Left renal pelvis (tissue), 4 donors: Measurements from ENCODE around the gene SOCS2. TPM values are rescaled to one million over a fixed set of nuclear protein-coding genes. Genes with fewer than 3 reads are reported as not detected.
"Not testable (repeated sequence)": the region's sequence is repeated elsewhere in the genome, so short reads cannot be mapped to it uniquely, and the experiment has no call there.

Experiments
- DNase-seq, 4 donors: peaks; one replicate each; pipeline ENCODE4 v3.0.0-alpha.2; 2013; ENCODE audit warnings: low read depth in 4 of 4, low spot score in 3 of 4
- polyA plus RNA-seq, 4 donors: library from polyadenylated mRNA; unstranded; fragments of 120-200 nt; gene quantifications; one replicate each; pipeline ENCODE4 v1.2.1, GENCODE V29; 2013; ENCODE audit not compliant: insufficient read length in 4 of 4

Gene SOCS2
- 10 to 100 TPM; 36.0 to 49.9 (median 38.4) TPM for polyA plus RNA-seq

GRCh38 chr12:93571925-93572711 lies at the start of gene SOCS2:
Gene SOCS2 (plus strand): TSS chr12:93572675. CDS start chr12:93572898, 223 bp downstream.
- DNase-seq: peak in 1 of 4 donors; percentile 47

GRCh38 chr12:93524386-93525133 lies 47.9 kb upstream of the SOCS2 start:
- no peak for DNase-seq

- no peak for DNase-seq
These were observed 45.6 kb upstream of the SOCS2 start for GRCh38 chr12:93526786-93527428.

GRCh38 chr12:93530358-93530757 lies 42.1 kb upstream of the SOCS2 start:
- DNase-seq: no peak

- DNase-seq: no peak
These were observed 39.2 kb upstream of the SOCS2 start for GRCh38 chr12:93533310-93533709.

- no peak for DNase-seq
These were observed 36.2 kb upstream of the SOCS2 start for GRCh38 chr12:93536111-93536765.

- no peak for DNase-seq
These were observed 35.5 kb upstream of the SOCS2 start for GRCh38 chr12:93536766-93537488.

- DNase-seq: no peak
These were observed 34.7 kb upstream of the SOCS2 start for GRCh38 chr12:93537769-93538168.

GRCh38 chr12:93539821-93540220 lies 32.7 kb upstream of the SOCS2 start:
- no peak for DNase-seq

- DNase-seq: peak in 2 of 4 donors; percentile 31 to 33
These were observed 32.0 kb upstream of the SOCS2 start for GRCh38 chr12:93540466-93540865.

GRCh38 chr12:93541578-93542225 lies 30.8 kb upstream of the SOCS2 start:
- DNase-seq: no peak

GRCh38 chr12:93547778-93548177 lies 24.7 kb upstream of the SOCS2 start:
- DNase-seq: no peak

GRCh38 chr12:93549174-93549573 lies 23.3 kb upstream of the SOCS2 start:
- no peak for DNase-seq

- DNase-seq: no peak
These were observed 21.5 kb upstream of the SOCS2 start for GRCh38 chr12:93550748-93551611.

- no peak for DNase-seq
These were observed 20.0 kb upstream of the SOCS2 start for GRCh38 chr12:93552427-93552826.

GRCh38 chr12:93557879-93558278 lies 14.6 kb upstream of the SOCS2 start:
- DNase-seq: not testable (repeated sequence)

- not testable (repeated sequence) for DNase-seq
These were observed 13.8 kb upstream of the SOCS2 start for GRCh38 chr12:93558685-93559084.

GRCh38 chr12:93563807-93564538 lies 8.5 kb upstream of the SOCS2 start:
- DNase-seq: no peak
